Measurements from ENCODE around the gene NIN.
A peak's percentile ranks its signal among the peaks of the same experiment; 100 is the strongest.

The NIN gene, protein sequence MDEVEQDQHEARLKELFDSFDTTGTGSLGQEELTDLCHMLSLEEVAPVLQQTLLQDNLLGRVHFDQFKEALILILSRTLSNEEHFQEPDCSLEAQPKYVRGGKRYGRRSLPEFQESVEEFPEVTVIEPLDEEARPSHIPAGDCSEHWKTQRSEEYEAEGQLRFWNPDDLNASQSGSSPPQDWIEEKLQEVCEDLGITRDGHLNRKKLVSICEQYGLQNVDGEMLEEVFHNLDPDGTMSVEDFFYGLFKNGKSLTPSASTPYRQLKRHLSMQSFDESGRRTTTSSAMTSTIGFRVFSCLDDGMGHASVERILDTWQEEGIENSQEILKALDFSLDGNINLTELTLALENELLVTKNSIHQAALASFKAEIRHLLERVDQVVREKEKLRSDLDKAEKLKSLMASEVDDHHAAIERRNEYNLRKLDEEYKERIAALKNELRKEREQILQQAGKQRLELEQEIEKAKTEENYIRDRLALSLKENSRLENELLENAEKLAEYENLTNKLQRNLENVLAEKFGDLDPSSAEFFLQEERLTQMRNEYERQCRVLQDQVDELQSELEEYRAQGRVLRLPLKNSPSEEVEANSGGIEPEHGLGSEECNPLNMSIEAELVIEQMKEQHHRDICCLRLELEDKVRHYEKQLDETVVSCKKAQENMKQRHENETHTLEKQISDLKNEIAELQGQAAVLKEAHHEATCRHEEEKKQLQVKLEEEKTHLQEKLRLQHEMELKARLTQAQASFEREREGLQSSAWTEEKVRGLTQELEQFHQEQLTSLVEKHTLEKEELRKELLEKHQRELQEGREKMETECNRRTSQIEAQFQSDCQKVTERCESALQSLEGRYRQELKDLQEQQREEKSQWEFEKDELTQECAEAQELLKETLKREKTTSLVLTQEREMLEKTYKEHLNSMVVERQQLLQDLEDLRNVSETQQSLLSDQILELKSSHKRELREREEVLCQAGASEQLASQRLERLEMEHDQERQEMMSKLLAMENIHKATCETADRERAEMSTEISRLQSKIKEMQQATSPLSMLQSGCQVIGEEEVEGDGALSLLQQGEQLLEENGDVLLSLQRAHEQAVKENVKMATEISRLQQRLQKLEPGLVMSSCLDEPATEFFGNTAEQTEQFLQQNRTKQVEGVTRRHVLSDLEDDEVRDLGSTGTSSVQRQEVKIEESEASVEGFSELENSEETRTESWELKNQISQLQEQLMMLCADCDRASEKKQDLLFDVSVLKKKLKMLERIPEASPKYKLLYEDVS (N-terminal part only)

DNA sequence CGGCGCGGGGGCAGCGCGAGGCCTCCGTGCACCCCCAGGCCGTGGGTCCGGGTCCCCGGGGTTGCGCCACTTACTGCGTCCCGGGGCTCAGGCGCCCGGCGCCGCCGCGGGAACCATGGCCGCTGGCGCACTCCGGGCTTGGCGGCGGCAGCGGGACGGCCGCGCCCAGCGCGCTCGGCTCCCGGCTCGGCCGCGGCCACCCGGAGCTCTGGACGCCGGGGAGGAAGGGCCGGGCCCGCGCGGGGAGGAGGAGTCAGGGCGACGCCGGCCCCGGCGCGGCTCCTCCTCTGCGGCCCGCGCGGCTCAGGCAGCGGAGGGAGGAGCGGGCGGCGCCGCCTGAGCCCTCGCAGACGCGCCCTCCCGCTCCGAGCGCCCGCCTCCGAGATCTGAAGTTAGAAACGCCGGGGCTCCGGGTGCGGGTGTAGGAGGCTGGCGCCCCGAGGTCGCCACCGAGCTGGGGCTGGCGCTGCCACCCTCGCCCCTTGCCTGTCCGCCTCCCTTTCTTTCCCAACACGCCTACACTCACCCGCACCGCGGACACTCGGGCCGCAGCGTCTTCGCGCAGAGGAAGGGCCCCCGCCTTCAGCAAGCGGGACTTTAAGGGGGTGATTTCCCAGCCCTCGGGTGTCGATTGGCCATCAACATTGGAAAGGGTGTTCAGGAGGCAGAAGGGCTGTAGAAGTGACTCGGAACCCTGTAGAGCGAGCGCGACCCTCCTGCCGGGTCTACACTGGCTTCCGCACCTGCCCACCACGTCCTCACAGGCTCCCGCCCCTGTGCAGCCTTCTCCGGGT, at the start of gene NIN:
TSS of gene NIN (minus strand) at position 231 of the 794 bp plus-strand sequence. CDS start 9,106 bp downstream, outside the sequence.
- no peaks in the 10 kb centered on the region for H3K9me3 Mint-ChIP-seq (ENCODE audit: low read depth)
- H3K4me3 Mint-ChIP-seq = peak within 1 kb of the TSS; percentile 99
- peaks cover 6% of the 10 kb centered on the region for H3K36me3 Mint-ChIP-seq
- H3K27ac Mint-ChIP-seq = peak within 1 kb of the TSS; percentile 97
- peaks cover 64% of the 10 kb centered on the region for H3K4me1 Mint-ChIP-seq (ENCODE audit: low read depth)
- H3K27me3 Mint-ChIP-seq = no peaks in the 10 kb centered on the region

DNA sequence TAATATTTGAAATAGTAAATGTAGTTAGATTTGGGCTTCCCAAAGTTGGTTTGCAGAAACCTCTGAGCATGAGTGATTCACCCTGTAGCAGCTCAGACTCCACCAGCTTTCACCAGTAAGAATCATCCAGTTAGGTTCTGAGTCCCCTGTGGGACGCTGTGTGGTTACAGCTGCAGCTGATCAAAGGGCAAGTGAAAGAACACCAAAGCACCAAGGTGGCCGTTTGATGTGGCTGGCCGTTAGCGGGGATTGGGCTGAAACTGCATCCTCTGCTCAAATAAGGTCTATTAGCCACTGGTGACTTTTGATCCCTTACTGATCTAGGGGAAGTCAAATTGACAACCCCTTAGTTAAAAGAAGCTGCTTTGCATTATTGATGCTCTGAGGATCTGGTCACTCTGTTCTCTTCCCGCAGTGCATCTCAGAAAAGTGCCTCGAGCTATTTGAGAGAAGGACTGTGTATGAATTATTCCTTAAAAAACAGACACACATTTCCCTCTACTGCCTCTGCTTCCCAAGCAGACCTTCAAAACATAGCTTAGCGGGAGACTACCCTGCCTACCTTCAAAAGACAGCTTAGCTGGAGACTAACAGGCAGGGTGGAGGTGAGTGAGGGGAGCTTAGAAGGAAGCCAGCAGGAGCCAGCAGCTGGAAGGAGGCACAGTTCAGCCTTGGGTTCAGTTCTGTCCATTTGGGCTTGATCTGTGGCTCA, 44.6 kb upstream of the NIN start:
- H3K27ac Mint-ChIP-seq = no peak overlapping the region
- H3K27me3 Mint-ChIP-seq = peaks cover 44% of the 10 kb centered on the region
- peaks cover 4% of the 10 kb centered on the region for H3K36me3 Mint-ChIP-seq
- H3K4me1 Mint-ChIP-seq (ENCODE audit: low read depth) = peaks cover 46% of the 10 kb centered on the region
- H3K4me3 Mint-ChIP-seq = peak overlapping the region; percentile 56
- no peaks in the 10 kb centered on the region for H3K9me3 Mint-ChIP-seq (ENCODE audit: low read depth)

DNA sequence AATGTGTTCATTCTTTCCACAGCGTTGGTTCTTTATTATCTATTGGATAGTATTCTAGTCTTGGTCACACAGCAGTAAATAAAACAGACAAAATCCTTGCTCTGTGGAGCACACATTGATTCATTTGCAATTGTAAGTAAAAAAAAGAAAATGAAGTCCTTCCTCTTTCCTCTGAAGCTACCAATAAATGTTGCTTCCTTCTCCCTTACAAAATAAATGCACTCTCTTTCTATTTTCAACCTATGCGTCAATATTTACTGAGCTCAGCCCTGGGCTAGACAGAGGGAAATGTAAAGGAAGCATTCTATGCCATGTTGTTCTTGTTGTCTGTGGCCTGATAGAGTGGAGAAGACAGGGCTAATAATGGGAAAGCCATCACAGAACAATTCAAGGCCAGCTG, 43.8 kb upstream of the NIN start:
- Mint-ChIP-seq H3K36me3 (peaks cover 4% of the 10 kb centered on the region), H3K9me3 (ENCODE audit: low read depth) (no peaks in the 10 kb centered on the region), H3K4me3 (peak overlapping the region; percentile 56), H3K27ac (no peak overlapping the region), H3K4me1 (ENCODE audit: low read depth) (peaks cover 46% of the 10 kb centered on the region), H3K27me3 (peaks cover 50% of the 10 kb centered on the region)

DNA sequence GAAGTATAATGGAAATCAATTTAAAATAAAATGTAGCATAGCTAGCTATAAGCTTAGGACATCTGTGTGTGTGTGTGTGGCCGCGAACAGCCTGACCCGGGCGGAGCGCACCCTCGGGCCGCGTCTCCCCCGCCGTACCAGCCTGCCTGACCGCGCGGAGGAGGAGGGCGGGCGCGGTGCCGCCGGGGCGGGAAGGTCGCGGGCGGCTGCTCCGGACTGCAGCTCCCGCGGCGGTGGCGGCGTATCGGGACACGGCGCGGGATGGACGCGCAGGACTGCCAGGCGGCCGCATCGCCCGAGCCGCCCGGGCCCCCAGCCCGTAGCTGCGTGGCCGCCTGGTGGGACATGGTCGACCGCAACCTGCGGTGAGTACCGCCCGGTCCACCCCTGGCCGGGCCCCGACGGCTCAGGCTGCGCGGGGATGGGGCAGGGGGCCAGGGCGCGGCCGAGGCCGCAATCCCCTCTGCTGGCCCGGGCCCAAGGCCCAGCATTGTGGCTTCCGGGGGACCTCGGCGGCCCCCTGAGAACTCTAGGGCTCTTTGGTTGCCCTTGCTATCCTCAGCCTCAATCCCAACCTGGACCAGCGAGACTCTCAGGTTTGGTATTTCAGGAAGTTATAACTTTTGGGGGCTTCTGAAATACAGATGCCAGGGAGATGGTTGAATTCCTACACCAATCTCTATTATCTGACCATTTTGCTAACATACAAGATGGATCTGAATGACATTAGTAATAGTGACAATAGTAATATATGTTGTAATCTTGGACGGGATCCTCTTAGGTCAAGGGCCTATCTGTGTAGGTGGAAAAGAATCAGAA, 41.2 kb upstream of the NIN start, which contains the start of gene ABHD12B:
TSS of gene ABHD12B (plus strand) at position 140 of the 819 bp plus-strand sequence. CDS start at position 262, 122 bp downstream.
- H3K27ac Mint-ChIP-seq = no peak within 1 kb of the TSS
- peaks cover 61% of the 10 kb centered on the region for H3K27me3 Mint-ChIP-seq
- H3K4me1 Mint-ChIP-seq (ENCODE audit: low read depth) = peaks cover 46% of the 10 kb centered on the region
- H3K4me3 Mint-ChIP-seq = peak within 1 kb of the TSS; percentile 34
- H3K36me3 Mint-ChIP-seq = no peaks in the 10 kb centered on the region
- no peaks in the 10 kb centered on the region for H3K9me3 Mint-ChIP-seq (ENCODE audit: low read depth)

DNA sequence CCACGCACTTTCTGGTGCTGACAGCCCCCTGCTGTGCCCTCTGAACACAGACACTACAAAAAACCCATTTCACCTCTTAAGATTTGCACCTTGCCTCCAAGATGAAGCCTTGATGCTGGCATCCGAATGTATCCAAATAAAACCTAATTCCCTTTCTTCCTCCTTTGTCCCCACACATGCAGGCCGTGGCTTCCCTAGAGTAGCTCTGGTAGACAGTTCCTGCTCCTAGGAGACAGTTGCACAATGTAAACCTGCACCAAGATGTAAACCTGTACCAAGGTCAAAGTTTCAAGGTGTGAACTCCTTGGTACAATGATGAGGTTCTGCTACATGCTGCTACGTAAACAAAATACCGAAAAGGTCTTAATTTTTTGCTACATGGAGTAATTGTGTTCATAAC, 40.3 kb upstream of the NIN start:
- Mint-ChIP-seq H3K36me3 (no peaks in the 10 kb centered on the region), H3K27me3 (peaks cover 60% of the 10 kb centered on the region), H3K9me3 (ENCODE audit: low read depth) (no peaks in the 10 kb centered on the region), H3K4me3 (peak overlapping the region; percentile 2), H3K4me1 (ENCODE audit: low read depth) (peaks cover 44% of the 10 kb centered on the region), H3K27ac (no peak overlapping the region)

DNA sequence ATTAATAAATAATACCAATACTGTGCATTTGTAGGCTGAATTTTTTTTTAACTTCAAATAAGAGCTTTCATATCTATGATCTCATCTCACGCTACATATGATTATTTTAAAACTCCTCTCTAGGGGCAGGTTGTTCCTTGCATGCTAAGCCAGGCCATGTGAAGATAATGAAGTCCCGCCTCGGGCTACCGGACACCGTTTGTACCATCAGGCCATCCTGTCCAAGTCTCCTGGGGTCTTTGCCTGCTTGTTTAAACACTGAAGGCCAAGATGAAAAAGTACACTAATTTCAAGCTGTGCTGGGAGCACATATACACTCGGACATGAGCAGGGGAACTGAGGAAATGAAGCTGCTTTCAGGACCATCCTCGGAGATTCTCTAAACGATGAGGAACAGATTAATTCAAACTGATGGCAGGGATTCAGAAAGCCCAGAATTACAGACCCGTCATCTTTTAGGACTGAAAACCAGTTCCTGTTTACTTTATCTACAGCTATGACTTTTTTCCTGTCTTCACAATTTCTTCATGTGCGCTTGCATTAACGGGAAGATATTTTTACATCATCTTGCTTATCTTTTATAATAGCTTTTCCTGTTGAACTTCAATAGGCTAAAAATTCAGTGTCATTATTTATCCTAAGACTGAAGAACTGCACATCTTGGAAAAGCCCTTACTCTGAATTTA, 34.6 kb upstream of the NIN start:
- Mint-ChIP-seq H3K27ac (no peak overlapping the region), H3K9me3 (ENCODE audit: low read depth) (no peaks in the 10 kb centered on the region), H3K4me3 (no peak overlapping the region), H3K4me1 (ENCODE audit: low read depth) (peaks cover 2% of the 10 kb centered on the region), H3K27me3 (peaks cover 33% of the 10 kb centered on the region), H3K36me3 (no peaks in the 10 kb centered on the region)

DNA sequence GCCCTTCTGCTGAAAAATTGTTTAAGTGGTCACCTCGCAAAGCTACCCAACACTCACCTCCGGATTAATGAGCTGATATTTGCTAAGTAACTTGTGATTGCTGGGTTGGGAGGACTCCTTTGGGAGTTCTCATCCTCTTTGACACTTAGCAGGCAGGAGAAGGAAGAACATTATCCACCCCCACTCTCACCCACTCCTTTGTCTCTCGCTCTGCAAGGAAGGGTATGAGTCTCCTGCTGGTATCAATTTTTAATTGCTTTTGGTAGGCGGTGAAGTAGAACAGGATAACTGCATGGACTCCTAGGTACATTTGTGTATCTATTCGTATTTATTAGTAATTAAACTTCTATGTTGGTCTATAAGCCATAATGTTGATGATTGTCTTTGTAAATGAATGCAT, 34.0 kb upstream of the NIN start:
- no peak overlapping the region for H3K27ac Mint-ChIP-seq
- H3K4me3 Mint-ChIP-seq = no peak overlapping the region
- no peaks in the 10 kb centered on the region for H3K36me3 Mint-ChIP-seq
- H3K4me1 Mint-ChIP-seq (ENCODE audit: low read depth) = peaks cover 8% of the 10 kb centered on the region
- H3K27me3 Mint-ChIP-seq = peaks cover 28% of the 10 kb centered on the region
- no peaks in the 10 kb centered on the region for H3K9me3 Mint-ChIP-seq (ENCODE audit: low read depth)

DNA sequence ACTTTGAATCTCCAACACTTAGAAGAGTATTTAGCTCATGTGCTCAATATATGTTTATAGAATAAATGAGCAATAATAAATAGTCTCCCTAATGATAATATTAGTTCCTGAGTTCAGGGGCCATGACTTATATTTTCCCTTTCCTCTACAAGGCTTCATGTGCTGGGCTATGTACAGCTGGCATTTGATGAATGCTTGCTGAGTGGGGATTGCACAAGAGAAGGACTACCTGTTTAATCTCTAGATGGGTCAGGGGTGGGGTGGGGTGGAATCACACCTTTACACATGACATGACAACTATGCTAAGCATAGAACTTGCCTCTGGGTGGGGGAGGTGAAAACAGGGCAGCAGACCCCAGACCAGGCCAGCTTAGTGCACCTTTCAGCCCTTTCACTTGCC, 33.3 kb upstream of the NIN start:
- Mint-ChIP-seq H3K4me1 (ENCODE audit: low read depth) (peaks cover 10% of the 10 kb centered on the region), H3K36me3 (no peaks in the 10 kb centered on the region), H3K27ac (no peak overlapping the region), H3K9me3 (ENCODE audit: low read depth) (no peaks in the 10 kb centered on the region), H3K4me3 (no peak overlapping the region), H3K27me3 (peaks cover 21% of the 10 kb centered on the region)

DNA sequence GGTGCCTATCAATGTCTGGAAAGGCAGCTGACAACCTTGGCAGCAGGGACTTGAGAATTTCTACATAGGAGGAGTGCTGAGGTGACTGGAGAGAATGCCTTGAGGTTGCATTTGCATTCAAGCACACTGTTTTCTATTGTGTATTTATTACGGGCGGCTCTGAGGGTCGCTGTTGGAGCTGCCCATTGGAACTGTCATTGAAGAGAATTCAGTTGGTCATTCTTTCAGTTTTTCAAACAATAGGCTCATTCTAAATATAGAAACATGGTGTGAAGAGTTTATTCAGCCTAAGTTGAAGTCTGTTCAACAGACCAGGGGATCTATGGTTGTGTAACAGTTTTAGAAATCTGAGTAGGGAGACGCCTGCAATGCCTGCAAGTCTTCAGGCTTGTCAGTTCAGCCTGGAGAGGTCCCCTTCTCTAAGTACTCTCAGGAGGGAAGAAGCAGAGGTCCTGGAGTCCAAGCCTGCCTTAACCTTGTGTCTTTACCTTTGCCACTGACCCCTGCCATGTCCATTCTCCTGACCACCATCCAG, 31.1 kb upstream of the NIN start:
- Mint-ChIP-seq H3K4me1 (ENCODE audit: low read depth) (peaks cover 13% of the 10 kb centered on the region), H3K4me3 (no peak overlapping the region), H3K27ac (peak overlapping the region; percentile 16), H3K27me3 (peaks cover 8% of the 10 kb centered on the region), H3K36me3 (no peaks in the 10 kb centered on the region), H3K9me3 (ENCODE audit: low read depth) (no peaks in the 10 kb centered on the region)

DNA sequence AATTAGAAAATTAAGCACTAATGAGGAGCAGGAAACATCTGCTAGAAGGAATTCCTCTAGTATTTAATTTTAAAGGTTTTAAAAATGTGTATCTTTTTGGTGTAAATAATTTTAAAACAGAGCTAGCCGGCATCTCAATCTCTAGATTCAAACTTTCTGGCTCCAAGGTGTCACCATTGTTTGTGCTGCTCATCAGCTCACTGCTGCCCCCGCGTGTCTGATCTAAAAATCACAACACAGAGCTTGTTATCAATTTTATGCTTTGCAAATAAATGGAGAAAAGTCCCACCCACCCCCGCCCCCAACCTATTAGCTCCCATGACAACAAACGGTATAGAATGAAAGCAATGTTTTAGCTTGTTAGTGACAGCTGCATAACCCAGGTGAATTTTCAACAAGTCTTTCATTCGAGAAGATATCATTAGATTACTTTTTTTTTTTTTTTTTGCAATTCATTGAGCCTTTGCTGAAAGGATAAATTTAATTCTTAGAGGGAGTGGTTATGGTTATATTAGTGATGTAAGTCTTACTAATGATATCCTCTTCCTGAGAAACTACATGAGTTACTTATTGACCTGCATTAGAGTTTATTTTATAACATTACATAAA, 29.6 kb upstream of the NIN start:
- peaks cover 3% of the 10 kb centered on the region for H3K27me3 Mint-ChIP-seq
- H3K9me3 Mint-ChIP-seq (ENCODE audit: low read depth) = no peaks in the 10 kb centered on the region
- H3K27ac Mint-ChIP-seq = peak overlapping the region; percentile 73
- peaks cover 13% of the 10 kb centered on the region for H3K4me1 Mint-ChIP-seq (ENCODE audit: low read depth)
- no peaks in the 10 kb centered on the region for H3K36me3 Mint-ChIP-seq
- peak overlapping the region; percentile 89 for H3K4me3 Mint-ChIP-seq

DNA sequence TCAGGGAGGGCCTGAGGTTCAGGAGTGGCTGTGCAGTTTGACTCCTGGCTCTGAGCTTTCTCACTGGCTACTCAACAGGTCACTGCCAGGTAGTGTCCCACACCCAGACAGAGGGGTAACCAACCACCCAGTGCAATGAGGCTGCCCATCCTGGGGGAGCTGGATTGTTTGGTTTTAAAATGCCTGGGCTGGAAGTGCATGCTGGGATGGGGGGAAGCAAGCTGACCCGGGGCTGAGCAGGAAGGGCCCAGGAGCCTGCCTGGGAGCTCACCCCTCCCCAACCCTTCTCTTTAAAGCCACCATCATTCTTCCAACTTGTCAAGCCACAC, 28.3 kb upstream of the NIN start:
- no peaks in the 10 kb centered on the region for H3K9me3 Mint-ChIP-seq (ENCODE audit: low read depth)
- no peak overlapping the region for H3K27ac Mint-ChIP-seq
- H3K27me3 Mint-ChIP-seq = no peaks in the 10 kb centered on the region
- H3K36me3 Mint-ChIP-seq = no peaks in the 10 kb centered on the region
- peak overlapping the region; percentile 89 for H3K4me3 Mint-ChIP-seq
- H3K4me1 Mint-ChIP-seq (ENCODE audit: low read depth) = peaks cover 13% of the 10 kb centered on the region

DNA sequence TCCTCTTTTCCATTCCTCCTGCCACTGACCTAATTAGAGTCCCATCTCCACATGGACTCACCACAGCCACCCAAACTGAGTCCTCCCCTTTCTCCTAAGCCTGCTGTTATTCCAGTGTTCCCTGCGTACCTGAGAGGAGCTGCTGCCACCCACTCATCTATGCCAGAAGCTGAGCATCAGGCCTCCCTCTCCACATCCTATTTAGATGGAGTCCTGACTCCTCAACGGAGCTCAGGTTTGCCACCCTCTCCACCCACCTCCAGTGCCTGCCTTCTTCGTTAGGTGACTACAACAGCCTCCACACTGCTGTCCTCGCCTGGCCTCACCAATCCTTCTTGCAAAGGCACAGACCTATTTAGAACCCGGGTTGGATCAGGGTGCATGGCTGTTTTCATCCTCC, 25.7 kb upstream of the NIN start:
- no peaks in the 10 kb centered on the region for H3K27me3 Mint-ChIP-seq
- no peak overlapping the region for H3K4me3 Mint-ChIP-seq
- H3K36me3 Mint-ChIP-seq = no peaks in the 10 kb centered on the region
- H3K27ac Mint-ChIP-seq = no peak overlapping the region
- H3K9me3 Mint-ChIP-seq (ENCODE audit: low read depth) = no peaks in the 10 kb centered on the region
- peaks cover 13% of the 10 kb centered on the region for H3K4me1 Mint-ChIP-seq (ENCODE audit: low read depth)
